Measurements from ENCODE around the gene PSME4. TPM values are rescaled to one million over a fixed set of nuclear protein-coding genes. Genes with fewer than 3 reads are reported as not detected.
A peak's percentile ranks its signal among the peaks of the same experiment; 100 is the strongest.

The PSME4 gene
- total RNA-seq, 1 donor: 43.9 TPM

DNA sequence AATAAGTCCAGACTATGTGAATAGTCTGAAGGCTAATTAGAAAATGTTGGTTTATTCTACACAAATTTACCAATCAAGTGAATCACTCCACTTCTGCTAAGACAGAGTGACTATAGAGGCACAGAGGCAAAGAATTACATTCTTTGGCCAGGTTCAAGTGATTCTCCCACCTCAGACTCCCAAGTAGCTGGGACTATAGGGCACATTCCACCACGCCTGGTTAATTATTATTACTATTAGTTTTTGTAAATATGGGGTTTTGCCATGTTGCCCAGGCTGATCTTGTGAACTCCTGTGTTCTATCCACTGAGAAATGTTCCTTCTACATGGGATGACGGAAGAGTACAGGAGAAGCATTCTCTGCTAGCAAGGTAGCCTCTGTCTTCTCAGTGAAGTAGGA is 37.6 kb upstream of the PSME4 start:
- H3K4me3 ChIP-seq (ENCODE audit: low read depth, low read length): no peak overlapping the region
- DNase-seq (ENCODE audit: low read depth): no peak
- TF ChIP-seq, protein P1, sequence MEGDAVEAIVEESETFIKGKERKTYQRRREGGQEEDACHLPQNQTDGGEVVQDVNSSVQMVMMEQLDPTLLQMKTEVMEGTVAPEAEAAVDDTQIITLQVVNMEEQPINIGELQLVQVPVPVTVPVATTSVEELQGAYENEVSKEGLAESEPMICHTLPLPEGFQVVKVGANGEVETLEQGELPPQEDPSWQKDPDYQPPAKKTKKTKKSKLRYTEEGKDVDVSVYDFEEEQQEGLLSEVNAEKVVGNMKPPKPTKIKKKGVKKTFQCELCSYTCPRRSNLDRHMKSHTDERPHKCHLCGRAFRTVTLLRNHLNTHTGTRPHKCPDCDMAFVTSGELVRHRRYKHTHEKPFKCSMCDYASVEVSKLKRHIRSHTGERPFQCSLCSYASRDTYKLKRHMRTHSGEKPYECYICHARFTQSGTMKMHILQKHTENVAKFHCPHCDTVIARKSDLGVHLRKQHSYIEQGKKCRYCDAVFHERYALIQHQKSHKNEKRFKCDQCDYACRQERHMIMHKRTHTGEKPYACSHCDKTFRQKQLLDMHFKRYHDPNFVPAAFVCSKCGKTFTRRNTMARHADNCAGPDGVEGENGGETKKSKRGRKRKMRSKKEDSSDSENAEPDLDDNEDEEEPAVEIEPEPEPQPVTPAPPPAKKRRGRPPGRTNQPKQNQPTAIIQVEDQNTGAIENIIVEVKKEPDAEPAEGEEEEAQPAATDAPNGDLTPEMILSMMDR (IDR thresholded peaks at IDR 0.05; ENCODE audit: insufficient read depth, low read length): no peak

DNA sequence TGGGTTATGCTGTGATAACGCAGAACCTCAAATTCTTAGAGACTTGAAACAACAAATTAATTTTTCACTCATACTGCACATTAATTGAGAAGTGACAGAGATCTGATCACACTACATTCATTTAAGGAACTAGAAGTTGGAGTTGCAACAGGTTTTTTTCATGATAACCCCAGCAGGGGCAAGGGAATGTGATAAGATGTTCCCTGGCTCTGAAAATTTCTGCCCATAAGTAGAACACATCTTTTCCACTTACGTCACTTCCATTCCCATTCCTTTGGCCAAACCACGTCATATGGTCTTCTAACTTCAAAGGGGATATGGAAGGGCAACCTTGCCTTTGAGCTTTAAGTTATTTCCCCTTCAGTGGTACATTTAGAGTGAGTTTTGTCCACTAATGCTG is 29.7 kb upstream of the PSME4 start:
- TF ChIP-seq, protein P1 (IDR thresholded peaks at IDR 0.05; ENCODE audit: insufficient read depth, low read length): no peak
- H3K4me3 ChIP-seq (ENCODE audit: low read depth, low read length): no peak overlapping the region
- peak; percentile 20 for DNase-seq (ENCODE audit: low read depth)

DNA sequence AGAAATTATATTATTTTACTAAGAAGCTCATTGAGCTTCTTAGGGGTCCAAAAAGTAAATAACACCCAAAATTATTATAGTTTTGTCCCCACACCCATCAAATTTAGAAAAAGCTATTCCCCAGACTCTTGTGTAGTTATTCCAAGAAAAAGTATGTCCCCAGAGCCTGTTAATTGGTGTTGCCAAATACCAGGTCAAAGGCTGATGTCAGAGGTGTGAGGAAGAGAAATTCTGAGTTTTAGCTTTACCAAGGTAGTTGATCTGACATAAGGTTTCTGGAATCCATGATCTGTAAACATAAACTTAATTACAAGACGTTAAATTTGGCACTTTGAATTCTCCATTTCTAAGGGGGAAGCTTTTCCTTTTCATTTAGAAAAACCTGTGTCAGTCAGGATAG is 29.3 kb upstream of the PSME4 start:
- TF ChIP-seq, protein P1 (IDR thresholded peaks at IDR 0.05; ENCODE audit: insufficient read depth, low read length): no peak

DNA sequence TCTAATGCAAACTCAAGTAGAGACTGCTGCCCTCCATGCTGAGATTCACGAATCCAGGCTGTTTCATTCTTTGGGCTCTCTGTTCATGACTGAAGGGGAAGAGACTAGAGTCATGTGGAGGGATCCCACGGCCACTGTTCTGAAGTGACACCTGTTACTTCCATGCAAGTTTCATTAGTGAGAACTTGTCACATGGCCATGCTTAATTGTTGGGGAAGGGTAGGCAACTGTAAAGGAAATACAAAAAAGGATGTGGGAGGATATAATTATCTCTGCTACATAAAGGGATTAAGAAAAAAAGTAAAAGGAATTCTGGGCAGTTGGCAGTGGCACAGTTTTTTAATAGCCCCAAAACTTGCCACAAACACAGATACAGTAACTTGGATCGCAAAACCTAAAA is 28.0 kb upstream of the PSME4 start:
- no peak overlapping the region for H3K4me3 ChIP-seq (ENCODE audit: low read depth, low read length)
- no peak for DNase-seq (ENCODE audit: low read depth)
- TF ChIP-seq, protein P1 (IDR thresholded peaks at IDR 0.05; ENCODE audit: insufficient read depth, low read length): no peak

More for the DNA sequence above, 29.3 kb upstream of the PSME4 start:
- no peak overlapping the region for H3K4me3 ChIP-seq (ENCODE audit: low read depth, low read length)
- DNase-seq (ENCODE audit: low read depth): no peak

DNA sequence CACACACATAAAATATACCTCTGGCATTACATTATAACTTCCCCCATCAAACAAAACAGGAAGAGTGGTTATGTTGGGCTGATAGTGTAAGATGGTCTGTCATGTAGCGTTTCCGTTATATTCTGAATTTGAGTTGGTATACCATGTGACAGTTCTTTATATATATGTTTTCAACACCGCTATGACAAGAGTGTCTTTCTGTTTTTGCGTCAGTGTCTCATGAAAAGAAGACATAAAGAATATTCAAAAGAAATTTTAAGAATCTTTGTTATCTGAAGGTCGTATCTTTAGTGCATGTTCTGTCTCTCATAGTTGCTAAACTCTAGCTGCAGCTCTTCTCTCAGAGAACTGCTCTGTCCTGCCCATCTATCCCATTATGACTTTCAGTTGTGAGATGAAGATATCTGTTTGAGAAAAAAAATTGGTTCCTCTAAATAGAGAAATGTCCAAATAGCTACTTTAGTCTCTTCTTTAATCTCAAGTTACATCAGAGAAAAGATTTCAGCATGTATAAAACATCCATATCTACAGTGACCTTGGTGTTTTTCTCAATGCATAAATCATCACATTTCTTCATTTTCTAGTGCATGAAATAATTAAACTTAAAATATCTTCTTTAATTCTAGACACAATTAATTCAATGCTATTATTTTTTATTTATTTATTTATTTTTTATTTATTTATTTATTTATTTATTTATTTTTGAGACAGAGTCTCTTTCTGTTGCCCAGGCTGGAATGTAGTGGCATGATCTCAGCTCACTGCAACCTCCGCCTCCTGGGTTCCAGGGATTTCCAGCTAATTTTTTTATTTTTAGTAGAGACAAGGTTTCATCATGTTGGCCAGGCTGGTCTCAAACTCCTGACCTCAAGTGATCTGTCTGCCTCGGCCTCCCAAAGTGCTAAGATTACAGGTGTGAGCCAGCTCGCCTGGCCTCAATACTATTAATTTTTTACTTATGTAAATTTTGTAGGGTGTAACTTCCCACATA is 24.3 kb upstream of the PSME4 start:
- no peak for DNase-seq (ENCODE audit: low read depth)
- TF ChIP-seq, protein P1 (IDR thresholded peaks at IDR 0.05; ENCODE audit: insufficient read depth, low read length): no peak
- H3K4me3 ChIP-seq (ENCODE audit: low read depth, low read length): no peak overlapping the region

DNA sequence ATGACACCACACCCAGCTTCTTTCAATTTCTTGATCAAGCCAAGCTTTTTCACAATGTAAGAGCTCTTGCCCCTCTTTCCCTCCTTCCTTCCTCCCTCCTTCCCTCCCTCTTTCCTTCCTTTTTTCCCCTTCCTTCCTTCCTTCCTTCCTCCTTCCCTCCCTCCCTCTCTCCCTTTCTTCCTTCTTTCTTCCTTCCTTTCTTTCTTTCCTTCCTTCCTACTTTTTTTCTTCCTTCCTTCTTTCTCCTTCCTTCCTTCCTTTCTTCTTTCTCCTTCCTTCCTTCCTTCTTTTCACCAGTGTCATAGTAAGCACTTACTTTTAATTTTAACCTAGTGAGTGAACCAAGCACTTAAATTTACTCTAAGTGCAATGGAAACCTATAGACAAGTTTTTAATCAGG is 21.2 kb upstream of the PSME4 start:
- TF ChIP-seq, protein P1 (IDR thresholded peaks at IDR 0.05; ENCODE audit: insufficient read depth, low read length): no peak
- no peak for DNase-seq (ENCODE audit: low read depth)
- H3K4me3 ChIP-seq (ENCODE audit: low read depth, low read length): no peak overlapping the region

All from fibroblast of the aortic adventitia (primary cell).